NCI-H345 (cell line): Measurements from ENCODE around the gene SSBP3.
"Not testable (repeated sequence)": the region's sequence is repeated elsewhere in the genome, so short reads cannot be mapped to it uniquely, and the experiment has no call there.

Source experiments
- DNase-seq: peaks from one replicate; lab custom pipeline; 2025; lab: John Stamatoyannopoulos, UW

The SSBP3 gene

DNA sequence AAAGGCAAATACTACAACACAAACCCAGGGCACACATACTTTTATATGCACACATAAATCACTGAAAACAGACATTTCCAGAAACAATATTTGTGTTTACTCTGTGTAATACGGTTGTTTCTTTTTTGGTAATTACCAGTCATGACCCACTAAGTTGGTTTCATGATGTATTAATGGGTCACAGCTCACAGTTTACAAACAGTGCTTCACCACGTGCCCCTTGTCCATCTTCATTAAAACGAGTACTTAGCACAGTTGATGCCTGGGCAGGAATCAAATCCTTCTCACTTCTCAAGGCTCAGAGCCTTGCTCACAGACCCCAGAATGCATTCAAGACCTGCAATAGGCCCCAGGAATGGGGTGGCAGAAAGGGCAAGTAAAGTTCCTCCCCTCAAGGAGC is 13.8 kb downstream of the SSBP3 start:
- DNase-seq, result no peak

DNA sequence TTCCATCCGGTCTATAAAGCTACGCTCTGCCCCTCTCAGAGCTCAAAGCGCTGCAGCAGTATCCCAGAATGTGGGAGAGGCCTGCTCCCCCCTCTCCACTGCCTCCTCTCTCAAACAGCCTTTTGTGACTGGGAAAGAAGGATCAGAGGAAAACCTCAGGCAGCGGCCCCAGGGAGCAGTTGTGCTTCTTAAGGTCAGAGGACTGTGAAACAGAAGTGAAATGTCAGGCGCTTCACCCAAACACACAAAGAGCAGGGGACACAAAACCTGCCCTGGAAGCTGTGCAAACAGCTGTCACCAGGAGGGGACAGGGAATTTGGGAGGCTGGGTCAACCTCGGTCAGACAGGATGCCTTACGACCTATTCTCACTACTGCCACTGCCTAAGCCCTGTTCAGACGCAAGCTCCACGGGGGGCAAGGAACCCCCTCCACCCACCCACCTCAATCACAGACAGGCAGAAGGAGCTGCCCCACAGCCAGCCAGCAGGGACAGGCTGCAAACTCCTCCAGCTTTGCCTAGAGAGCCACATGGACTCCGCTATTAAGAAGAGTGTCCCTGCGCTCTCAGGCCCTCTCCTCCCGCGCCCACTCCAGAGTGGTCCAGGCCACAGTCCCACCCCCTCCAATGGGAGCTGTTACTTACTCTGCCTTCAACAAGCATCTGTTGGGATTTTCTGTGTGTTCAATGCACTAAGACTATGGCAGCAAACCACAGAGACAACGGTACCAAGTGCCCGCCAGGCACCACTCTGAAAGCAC is 14.6 kb downstream of the SSBP3 start:
- DNase-seq, result no peak

DNA sequence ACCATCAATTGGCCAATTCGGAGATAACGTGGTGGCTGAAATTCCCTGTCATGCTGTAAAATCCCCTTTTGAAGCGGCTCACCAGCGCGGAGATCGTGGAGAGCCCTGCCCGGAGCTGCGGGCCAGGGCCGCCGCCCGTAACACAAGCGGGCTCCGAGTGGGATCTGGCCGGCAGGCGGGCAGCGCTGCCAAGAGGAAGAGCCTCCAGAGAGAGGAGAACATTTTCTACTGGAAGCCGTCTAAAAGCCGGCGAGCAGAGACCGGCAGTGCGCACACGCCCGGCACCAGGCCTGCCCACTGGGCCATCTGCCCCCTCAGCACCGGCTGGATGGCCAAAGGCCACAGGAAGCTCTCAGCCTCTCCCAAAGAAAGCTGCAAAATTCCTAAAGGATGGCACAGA is 15.5 kb downstream of the SSBP3 start:
- no peak for DNase-seq

DNA sequence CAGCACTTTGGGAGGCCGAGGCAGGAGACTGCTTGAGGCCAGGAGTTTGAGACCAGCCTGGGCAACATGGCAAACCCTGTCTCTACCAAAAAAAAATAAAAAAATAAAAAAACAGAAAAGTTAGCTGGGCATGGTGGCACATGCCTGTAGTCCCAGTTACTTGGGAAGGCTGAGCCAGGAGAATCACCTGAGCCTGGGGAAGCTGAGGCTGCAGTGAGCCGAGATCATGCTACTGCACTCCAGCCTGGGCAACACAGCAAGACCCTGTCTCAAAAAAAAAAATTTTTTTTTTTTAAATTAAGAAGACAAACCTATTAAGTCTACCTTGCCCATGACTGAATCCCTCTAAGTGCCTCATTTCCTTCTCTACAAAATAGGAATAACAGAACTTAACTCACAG is 16.6 kb downstream of the SSBP3 start:
- not testable (repeated sequence) for DNase-seq

DNA sequence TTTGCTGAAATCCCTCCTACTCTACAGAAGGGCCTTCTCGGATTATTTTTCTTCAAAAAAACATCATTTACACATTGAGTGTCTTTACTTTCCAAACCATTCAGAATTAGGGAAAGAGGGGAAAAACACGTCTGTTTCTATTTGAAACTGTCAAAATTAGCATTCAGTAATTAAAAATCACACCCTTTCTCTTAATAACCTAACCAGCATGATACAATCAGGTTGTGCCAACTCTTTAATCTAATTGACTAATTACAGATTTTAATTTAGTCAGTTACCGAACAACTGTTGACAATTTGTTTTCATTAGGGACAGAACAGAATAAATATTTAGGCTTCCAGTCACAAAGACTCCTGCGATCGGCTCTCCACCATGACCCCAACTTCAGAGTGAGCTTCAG is 18.8 kb downstream of the SSBP3 start:
- no peak for DNase-seq

DNA sequence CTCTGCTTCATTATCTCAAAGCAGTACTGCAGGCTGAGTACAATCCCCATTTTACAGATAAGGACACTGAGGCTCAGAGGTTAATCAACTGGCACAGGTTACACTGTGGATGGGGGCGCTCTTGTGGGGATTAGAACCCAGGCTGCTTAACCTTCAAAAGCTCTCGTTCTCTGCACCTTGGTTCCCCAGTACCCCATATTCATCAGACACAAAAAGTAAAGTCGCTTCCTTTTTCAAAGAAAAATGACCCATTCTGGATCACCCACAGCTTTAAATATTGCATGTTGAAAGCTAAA is 20.5 kb downstream of the SSBP3 start:
- DNase-seq, result no peak

DNA sequence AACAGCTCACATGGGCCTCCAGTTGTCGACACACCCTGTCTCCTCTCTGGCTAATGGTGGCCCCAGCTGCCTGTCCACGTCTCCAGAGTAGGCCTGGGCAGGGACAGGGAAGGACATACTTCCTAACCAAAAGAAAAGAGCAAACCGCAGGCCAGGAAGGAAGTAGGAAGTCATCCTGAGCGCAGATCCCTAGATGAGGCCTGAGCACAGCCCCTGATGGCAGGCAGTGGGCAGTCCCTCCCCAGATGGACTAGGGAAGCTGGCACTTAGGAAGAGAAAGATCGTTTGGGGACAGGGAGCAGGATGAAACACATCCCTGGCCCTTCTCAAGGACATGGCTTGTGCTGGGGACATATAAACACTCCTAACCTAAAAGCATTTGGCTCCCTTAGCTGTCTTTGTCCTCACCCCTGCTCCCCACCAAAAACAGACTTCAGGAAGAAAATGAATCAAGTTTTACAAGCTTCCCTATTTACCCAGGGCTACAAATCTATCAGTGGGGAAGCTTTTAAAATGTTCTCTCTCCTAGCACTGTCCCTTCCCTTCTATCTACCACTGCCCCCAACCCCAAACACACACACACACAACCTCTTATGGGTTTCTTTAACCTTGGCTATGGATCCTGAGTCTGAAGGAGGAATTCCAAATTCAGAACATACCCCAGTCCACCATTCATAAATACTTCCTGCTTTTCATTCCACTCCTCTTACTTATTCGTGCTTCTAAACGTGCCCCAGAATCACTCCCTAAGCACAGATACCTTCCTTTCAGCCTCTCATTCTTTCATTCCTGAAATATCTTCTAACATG is 21.1 kb downstream of the SSBP3 start:
- no peak for DNase-seq

DNA sequence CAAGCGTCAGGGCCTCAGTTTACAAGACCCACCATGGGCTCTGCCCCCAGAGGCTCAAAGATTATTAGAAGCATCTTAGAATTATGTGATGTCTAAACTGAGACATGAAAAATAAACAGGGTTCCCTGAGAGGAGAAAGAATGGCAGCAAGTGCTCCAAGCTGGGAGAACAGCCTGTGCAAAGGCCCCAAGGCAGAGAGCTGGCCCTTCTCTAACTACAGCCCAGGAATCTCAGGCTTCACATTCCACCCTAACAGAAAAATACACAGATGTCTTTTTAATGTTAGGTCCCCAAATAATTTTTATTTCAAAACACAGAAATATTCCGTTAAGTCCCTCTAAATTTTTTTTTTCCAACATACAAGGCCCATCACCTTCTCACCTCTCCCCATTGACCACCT is 21.7 kb downstream of the SSBP3 start:
- DNase-seq, result no peak

DNA sequence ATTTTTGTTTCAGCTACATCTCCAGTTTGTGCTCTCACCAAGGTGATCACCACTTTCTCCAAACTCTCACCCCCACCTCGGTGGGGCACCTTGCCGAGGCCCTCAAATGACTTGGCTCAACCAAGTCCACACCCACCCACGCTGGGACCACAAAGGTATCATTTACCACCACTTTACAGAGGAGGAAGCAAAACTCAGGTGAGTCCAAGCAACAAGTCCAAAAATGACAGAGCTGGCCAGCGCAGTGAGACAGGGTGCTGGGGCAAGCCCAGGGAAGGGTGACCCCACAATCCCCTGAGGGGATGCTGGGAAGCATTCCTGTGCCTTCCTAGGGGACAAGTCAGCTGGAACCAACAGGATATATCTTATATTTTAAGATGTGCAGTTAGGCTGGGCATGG is 24.7 kb downstream of the SSBP3 start:
- DNase-seq, result no peak

DNA sequence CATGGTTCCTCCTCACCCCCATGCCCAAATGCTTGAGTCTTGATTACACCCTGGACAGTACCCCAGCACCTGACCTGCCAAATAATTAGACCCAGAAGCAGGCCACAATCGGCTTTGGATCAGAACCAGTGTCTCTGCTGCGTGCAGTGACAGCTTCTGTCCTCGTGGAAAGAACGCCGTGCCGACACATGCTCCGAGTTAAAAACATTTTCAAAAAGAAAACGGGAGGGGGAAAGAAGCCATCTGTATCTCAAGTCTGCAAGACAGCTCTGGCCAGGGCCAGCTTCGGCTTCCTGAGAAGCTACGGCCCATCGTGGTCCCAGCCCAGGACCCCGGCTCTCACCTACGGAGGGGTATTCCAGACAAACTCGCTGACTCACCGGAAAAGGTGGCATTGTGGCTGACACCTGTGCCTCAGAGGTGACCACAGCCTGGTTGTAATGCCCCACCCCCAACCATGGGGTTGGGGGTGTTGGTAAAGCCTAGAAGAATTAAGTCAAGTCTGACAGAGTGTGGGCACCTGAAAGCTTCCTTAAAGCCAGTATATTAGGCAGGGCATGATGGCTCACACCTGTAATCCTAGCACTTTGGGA is 25.8 kb downstream of the SSBP3 start:
- no peak for DNase-seq

DNA sequence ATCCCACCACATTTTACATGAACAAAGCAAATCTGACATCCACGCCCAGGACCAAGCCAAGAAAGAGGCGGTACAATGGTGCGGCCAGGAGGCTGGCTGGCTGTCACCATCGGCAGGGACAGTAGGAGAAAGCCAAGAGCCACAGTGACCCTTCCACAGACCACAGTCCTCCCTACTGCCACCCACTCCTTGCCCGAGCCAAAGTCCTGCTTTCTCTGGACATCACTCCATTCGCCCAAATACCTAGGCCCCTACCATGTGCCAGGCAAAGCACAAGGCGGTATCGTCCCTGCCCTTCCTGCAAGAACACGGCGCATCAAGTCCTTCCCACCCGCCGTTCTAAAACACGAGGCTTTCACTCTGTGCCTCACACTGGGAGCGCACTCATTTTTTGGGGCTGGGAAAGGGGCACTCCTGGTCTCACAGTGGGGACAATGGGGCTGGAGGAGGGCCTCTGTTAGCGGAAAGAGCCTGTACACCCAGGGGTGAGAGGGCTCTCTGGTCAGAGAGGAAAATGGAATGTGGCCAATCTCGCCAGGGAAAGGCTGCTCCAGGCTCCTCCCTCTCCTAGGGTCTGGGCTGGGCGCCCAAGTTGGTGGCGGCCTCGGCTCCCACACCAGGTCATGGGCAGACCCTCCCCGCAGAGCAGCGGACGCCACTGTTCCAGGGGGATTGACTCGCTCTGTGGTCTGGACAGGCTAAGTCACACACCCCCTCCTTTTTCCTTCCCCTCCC is 26.5 kb downstream of the SSBP3 start:
- no peak for DNase-seq

DNA sequence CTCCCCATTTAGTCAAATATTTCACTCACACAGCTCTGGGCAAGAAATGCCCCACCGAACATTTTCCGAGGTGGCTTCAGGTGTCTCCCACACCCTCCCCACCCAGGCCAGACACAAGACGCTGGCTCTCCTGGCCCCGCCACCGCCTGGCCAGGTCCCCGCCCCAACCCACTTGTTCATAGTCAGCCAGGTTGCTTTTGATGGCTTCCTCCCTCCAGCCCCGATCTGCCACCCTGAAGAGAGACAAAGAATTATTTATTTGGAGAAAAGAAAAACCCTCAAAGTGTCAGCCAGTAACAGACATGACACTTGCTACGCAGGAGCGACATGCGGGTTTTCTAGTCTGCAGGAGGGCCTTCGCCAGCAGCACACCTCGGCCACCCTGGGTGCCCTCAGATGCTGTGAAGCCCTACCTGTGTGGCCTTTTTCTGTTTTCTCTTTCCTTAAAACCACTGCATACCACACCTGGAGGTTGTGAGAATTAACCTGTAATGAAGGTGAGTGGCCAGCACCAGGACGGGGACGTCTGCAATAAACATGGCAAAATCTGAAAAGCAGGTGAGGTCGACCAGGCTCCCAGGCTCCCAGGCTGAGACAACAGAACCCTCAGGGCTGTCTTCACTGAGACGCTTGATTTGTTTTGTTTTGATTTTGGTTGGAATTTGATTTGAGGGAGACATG is 27.2 kb downstream of the SSBP3 start:
- DNase-seq, result no peak

DNA sequence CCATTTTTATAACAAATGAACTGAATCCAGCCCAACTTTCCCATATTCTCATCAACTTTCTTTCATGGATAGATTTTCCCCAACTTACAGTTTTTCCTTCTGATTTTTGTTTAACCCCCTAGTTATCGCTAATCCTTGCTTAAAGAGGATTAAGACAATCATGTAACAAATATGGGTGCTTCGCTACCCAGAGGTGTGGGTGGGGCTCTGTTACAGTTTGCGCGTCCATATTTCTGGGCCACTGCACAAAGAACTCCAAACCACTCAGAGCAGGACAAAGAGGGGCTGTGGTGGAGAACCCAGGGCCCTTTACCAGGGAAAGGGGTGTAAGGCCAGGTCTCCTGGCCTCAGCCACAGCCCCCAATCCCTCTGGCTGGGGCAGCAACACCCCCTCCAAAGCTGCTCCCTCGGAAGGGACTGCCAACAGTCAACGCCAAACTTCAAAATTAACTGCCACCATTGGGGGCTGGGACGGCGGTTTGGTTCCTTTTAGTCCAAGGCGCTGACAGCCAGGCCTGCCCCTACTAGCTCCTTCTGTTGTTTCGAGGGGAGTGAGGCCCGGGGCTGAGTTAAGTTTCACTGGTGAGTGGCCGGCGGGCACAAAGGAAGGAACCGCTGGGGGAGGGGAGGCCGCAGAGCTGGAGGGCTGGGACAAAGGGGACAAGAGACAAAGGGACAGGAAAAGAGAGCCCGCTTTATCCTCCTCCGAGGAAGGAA is 27.9 kb downstream of the SSBP3 start:
- no peak for DNase-seq

DNA sequence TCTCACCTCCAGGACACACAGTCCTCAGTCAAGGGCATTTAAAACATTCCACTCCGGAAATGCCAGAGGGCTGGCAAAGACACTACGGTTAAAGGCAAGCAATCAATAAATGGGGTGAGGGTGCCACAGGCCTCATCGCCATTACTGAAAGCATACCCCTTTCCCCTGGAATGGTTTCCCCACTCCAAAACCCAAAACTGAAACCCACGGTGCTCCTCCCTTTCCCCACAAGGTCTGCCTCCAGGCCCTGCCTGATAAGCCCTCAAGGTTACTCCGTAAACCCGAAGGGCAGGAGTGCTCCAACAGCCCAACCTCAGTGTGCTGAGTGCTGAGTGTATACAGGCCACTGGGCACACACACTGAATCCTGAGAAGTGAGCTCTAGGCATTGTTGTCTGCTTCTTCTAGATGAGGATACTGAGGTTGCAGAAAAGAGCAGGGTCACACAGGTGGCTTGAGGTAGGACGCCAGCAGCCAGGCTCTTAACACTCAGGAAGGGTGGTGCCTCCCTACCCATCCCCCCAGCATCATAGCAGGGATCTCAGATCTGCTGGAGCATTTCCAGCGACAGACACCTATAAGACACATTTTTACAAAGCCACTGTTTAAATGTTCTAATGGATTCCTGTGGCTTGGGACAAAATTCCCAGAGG is 29.0 kb downstream of the SSBP3 start:
- no peak for DNase-seq

DNA sequence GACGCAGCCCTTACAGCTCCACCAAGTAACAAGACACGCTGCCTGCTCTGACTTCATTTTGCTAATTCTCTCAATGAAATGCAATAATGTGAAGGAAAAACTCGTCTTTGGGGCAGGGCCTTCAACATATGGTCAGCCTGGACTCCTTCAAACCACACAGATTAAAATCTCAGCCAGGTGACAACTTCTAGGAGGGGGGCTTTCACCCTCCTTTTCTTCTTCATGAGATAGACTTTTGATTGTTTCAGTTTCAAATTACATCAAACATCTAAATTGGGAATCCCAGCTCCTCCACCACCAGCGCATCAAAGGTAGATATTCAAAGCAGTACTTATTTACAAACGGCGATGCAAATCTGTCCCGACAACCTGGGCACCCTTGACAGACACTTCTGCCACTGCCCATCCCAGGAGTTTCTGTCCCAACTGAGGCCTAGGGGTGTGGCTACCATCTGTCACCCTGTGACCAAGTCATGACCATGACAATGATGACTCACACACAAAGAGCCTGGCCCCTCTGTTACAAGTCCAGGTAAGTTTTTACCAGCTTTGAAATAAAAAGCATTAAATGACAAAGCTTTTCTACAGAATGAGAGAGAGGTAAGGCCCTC is 29.7 kb downstream of the SSBP3 start:
- no peak for DNase-seq

DNA sequence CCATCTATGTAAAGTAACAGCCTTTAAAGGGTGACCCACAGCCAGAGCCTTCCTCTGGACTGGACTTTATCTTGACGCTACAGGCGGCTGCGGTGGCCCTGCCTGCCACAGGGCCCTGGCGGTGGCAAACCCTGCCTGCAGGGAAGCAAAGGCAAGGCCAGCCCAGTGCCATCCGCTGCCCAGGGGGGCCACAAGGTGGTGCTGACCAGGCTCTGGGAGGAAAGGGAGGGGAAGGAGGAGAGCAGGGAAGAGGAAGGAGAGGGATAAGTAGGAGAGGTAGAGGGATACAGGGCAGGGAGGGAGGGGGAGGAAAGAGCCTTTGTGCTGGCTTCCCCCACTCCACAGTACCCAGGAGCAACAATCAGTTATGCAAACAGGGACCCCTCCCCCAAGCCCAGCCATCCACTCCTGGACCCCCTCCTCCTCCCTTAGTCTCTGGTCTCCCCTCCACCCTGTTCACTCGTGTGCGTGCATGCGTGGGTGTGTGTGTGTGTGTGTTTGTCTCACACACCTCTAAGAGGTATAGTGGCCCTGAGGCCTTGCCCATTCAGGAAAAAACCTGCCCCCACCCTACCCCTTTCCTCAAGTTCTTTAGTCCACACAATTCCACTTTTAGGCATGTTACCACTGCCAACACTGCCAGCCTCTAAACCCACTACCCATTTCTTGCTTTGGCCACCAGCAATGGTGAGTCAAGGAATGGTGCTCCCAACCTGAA is 30.3 kb downstream of the SSBP3 start:
- no peak for DNase-seq

DNA sequence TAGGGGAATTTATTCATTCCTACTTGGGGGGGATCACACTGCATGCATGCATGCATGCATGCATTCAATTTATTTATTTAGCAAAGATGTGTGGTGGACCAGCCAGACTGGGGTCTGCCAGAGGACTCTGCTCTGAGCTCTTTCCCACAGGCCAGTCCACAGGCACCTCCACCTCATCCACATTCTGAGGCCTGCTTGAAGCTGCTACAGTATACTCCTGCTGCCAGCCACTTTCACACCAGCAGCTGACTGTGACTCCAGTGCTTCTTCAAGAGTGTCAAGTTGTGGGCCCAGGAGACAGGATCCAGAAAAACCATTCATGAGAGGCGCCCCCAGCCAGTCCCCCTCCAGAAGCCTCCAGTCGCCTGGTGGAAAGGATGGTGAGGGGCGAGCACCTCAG is 30.9 kb downstream of the SSBP3 start:
- DNase-seq, result no peak

DNA sequence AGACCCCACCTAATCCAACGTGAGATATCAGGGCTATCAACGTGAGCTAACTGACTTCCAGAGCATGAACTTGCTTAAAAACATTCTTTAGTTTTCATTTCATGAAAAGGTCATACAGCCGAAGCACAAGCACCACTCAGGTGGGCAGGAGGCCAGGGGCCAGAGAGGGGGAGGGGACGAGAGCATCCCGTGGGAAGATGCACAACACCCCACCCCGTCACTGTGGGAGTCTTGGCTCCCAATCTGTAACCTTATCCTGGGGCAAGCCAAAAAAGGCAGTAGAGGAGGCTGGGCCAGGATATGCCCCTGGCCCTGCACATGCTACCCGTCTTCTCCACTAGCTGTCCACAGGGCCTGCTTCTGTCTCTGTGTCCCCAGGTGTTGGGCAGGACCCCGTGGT is 31.4 kb downstream of the SSBP3 start:
- DNase-seq, result no peak

DNA sequence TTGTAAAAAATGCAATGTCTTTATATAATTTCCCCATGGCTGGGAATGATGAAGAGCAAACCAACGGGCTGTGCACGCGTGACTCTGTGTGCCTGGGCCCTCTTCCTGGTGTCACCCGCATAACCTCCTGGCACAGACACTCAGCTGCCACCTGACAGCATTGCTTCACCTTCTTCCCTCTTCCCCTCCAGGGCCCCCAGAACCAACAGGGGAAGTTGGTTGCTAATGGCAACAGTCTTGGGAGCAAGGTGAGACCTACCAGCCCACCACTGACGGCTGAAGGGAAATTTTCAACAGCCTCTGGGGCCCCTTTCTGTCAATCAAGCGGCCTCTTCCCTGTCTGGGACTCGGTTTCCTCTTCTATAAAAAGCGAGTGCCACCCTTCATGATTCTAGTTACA is 33.2 kb downstream of the SSBP3 start:
- no peak for DNase-seq

DNA sequence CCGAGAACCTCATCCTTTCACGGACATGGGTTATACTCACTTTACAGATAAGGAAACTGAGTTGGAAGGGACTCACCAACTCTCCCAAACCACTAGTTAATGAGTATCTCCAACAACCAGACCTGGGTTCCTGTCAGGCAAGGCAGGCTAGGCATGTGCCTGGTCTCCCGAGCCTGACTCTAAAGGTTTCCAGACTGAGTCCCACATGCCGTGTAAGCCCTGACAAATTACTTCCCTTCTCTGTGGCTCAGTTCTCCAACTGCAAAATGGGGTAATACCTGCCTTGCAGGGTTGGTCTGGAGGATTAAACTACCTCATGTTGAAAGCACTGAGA is 34.3 kb downstream of the SSBP3 start:
- no peak for DNase-seq
